ENCODE data around the gene SLC6A17. TPM values are rescaled to one million over a fixed set of nuclear protein-coding genes. Genes with fewer than 3 reads are reported as not detected.

SLC6A17 gene
- total RNA-seq, 1 donor from 2014 or later = 0.58 TPM

DNA sequence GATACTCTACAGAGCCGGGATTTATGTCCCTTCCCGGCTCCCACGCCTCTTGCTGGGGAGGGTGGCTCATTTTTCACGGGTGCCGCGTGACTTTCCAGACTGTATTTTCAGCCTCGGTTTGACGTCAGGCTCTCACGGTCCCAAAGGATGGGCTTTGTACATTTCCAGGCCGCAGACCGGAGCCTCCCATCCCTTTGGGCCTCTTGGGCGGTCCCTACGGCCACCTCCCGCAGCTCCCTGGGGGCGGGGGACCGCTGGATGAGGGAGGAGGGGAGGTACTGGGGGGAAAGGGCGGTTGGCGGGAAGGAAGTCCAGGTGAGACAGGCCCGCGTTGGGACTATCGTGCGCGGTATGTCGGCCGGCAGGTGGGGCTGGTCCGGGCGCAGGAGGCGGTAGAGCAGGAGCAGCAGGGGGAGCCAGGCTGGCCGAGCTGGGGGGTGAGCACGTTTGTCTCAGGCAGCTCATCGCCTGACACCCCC lies 20.1 kb upstream of the SLC6A17 start:
- no peak for DNase-seq (ENCODE audit: extremely low spot score, unreplicated experiment)
- H3K4me3 Mint-ChIP-seq = no peak overlapping the region
- peaks cover 4% of the 10 kb centered on the region for H3K4me1 Mint-ChIP-seq (ENCODE audit: unreplicated experiment)
- H3K27ac Mint-ChIP-seq = no peak overlapping the region
- no peaks in the 10 kb centered on the region for H3K36me3 Mint-ChIP-seq
- peaks cover 57% of the 10 kb centered on the region for H3K27me3 Mint-ChIP-seq
- no peak for TF ChIP-seq CTCF (conservative IDR thresholded peaks at IDR 0.05)
- no peaks in the 10 kb centered on the region for H3K9me3 Mint-ChIP-seq

- no peak for DNase-seq (ENCODE audit: extremely low spot score, unreplicated experiment)
- Mint-ChIP-seq H3K9me3 (no peaks in the 10 kb centered on the region), H3K36me3 (no peaks in the 10 kb centered on the region), H3K27me3 (peaks cover 65% of the 10 kb centered on the region), H3K4me3 (no peak overlapping the region), H3K27ac (no peak overlapping the region), H3K4me1 (ENCODE audit: unreplicated experiment) (peaks cover 9% of the 10 kb centered on the region)
- no peak for TF ChIP-seq CTCF (conservative IDR thresholded peaks at IDR 0.05)
Observed at GRCh38 chr1:110130989-110131388, 19.3 kb upstream of the SLC6A17 start.

DNA sequence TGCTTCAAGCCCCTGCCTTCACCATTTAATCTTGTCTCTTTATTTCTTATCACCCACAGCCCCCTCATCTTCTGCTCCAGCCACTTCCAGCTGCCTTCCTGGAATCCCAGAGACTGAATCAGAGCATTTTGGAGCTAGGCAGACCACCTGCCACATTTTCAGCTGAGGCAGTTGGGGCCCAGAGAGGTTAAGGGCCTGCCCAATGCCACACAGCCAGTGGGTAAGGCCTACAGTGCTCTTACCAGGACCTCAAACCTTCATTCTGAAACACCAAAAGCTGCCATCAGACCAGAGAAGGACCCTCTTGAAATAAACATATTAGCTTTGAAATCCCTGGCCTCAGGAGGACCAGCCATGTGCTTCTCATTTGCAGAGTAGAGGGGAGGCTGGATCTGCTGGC lies 17.6 kb upstream of the SLC6A17 start:
- H3K4me3 Mint-ChIP-seq = no peak overlapping the region
- H3K9me3 Mint-ChIP-seq = no peaks in the 10 kb centered on the region
- peaks cover 77% of the 10 kb centered on the region for H3K27me3 Mint-ChIP-seq
- no peak for TF ChIP-seq CTCF (conservative IDR thresholded peaks at IDR 0.05)
- H3K36me3 Mint-ChIP-seq = no peaks in the 10 kb centered on the region
- DNase-seq (ENCODE audit: extremely low spot score, unreplicated experiment) = no peak
- H3K27ac Mint-ChIP-seq = no peak overlapping the region
- H3K4me1 Mint-ChIP-seq (ENCODE audit: unreplicated experiment) = peaks cover 24% of the 10 kb centered on the region

GRCh38 chr1:110133436-110133835 lies 16.9 kb upstream of the SLC6A17 start:
- H3K9me3 Mint-ChIP-seq = no peaks in the 10 kb centered on the region
- peaks cover 75% of the 10 kb centered on the region for H3K27me3 Mint-ChIP-seq
- H3K27ac Mint-ChIP-seq = no peak overlapping the region
- H3K4me1 Mint-ChIP-seq (ENCODE audit: unreplicated experiment) = peaks cover 24% of the 10 kb centered on the region
- H3K36me3 Mint-ChIP-seq = no peaks in the 10 kb centered on the region
- no peak for DNase-seq (ENCODE audit: extremely low spot score, unreplicated experiment)
- no peak overlapping the region for H3K4me3 Mint-ChIP-seq
- TF ChIP-seq CTCF (conservative IDR thresholded peaks at IDR 0.05) = no peak

- Mint-ChIP-seq H3K27ac (no peak overlapping the region), H3K36me3 (no peaks in the 10 kb centered on the region), H3K27me3 (peaks cover 74% of the 10 kb centered on the region), H3K4me3 (no peak overlapping the region), H3K9me3 (no peaks in the 10 kb centered on the region), H3K4me1 (ENCODE audit: unreplicated experiment) (peaks cover 24% of the 10 kb centered on the region)
- DNase-seq (ENCODE audit: extremely low spot score, unreplicated experiment) = no peak
- TF ChIP-seq CTCF (conservative IDR thresholded peaks at IDR 0.05) = no peak
Observed at GRCh38 chr1:110134050-110134595, 16.2 kb upstream of the SLC6A17 start.

- peaks cover 71% of the 10 kb centered on the region for H3K27me3 Mint-ChIP-seq
- H3K27ac Mint-ChIP-seq = no peak overlapping the region
- H3K9me3 Mint-ChIP-seq = no peaks in the 10 kb centered on the region
- H3K4me1 Mint-ChIP-seq (ENCODE audit: unreplicated experiment) = peaks cover 24% of the 10 kb centered on the region
- no peak for DNase-seq (ENCODE audit: extremely low spot score, unreplicated experiment)
- no peak for TF ChIP-seq CTCF (conservative IDR thresholded peaks at IDR 0.05)
- no peak overlapping the region for H3K4me3 Mint-ChIP-seq
- no peaks in the 10 kb centered on the region for H3K36me3 Mint-ChIP-seq
Observed at GRCh38 chr1:110135246-110135645, 15.0 kb upstream of the SLC6A17 start.
